ENCODE measurements around the gene LHX3.

- TF ChIP-seq CTCF (IDR thresholded peaks at IDR 0.05), result no peak
- no peak for TF ChIP-seq POLR2A (IDR thresholded peaks at IDR 0.05)
Measured at GRCh38 chr9:136247947-136248637, 43.2 kb upstream of the LHX3 start.
